CD8-positive, alpha-beta memory T cell (primary cell): ENCODE results near the gene CDK17. TPM values are rescaled to one million over a fixed set of nuclear protein-coding genes. Genes with fewer than 3 reads are reported as not detected.
A peak's percentile ranks its signal among the peaks of the same experiment; 100 is the strongest.
"Not testable (repeated sequence)": the region's sequence is repeated elsewhere in the genome, so short reads cannot be mapped to it uniquely, and the experiment has no call there.

Source experiments
- CTCF ChIA-PET: fragments of 350-600 bp; sonication (Branson Sonifier 250); formaldehyde crosslinking; loops from one replicate; lab custom pipeline; 2021; ENCODE audit warnings: antibody characterized with exemption; lab: Charles Lee
- POLR2A ChIA-PET: fragments of 350-600 bp; sonication (Branson Sonifier 250); formaldehyde crosslinking; loops from one replicate; lab custom pipeline; 2021; ENCODE audit warnings: antibody characterized with exemption; lab: Charles Lee
- DNase-seq, 5 donors: peaks; one replicate each; pipeline versions ENCODE4 v3.0.0 to v3.0.0-alpha.2; 2020 to 2022; ENCODE audit warnings: mixed read lengths in 1 of 5
- H3K27ac ChIP-seq: one replicate; pipeline ENCODE4 v1.7.0; 2013; ENCODE audit warnings: low read depth, mild to moderate bottlenecking, low read length, moderate library complexity
- H3K27me3 ChIP-seq: 2 replicates; pipeline ENCODE4 v1.7.0; 2013; ENCODE audit warnings: low read length, mild to moderate bottlenecking; ENCODE audit not compliant: insufficient read depth, poor library complexity, severe bottlenecking
- H3K36me3 ChIP-seq: 2 replicates; pipeline ENCODE4 v1.7.0; 2013; ENCODE audit warnings: mild to moderate bottlenecking, low read length, moderate library complexity; ENCODE audit not compliant: insufficient read depth
- H3K4me1 ChIP-seq: 2 replicates; pipeline ENCODE4 v1.7.0; 2013; ENCODE audit warnings: mild to moderate bottlenecking, low read length, moderate library complexity; ENCODE audit not compliant: insufficient read depth
- H3K4me3 ChIP-seq: 2 replicates; pipeline ENCODE4 v1.7.0; 2013; ENCODE audit warnings: mild to moderate bottlenecking, low read length
- H3K9me3 ChIP-seq: 2 replicates; pipeline ENCODE4 v1.7.0; 2013; ENCODE audit warnings: mild to moderate bottlenecking, low read length
- H3K27ac Mint-ChIP-seq, 8 donors: one replicate each; pipeline ENCODE4 v1.8.0; 2020 to 2021; ENCODE audit warnings: mixed read lengths in 8 of 8, mild to moderate bottlenecking in 6 of 8, inconsistent platforms in 3 of 8, moderate library complexity in 3 of 8
- H3K27me3 Mint-ChIP-seq, 2 donors: one replicate each; pipeline ENCODE4 v1.8.0; 2020 to 2021; ENCODE audit warnings: mixed read lengths in 2 of 2, mild to moderate bottlenecking in 1 of 2, moderate library complexity in 1 of 2
- H3K36me3 Mint-ChIP-seq, 3 donors: one replicate each; pipeline ENCODE4 v1.8.0; 2020 to 2021; ENCODE audit warnings: mixed read lengths in 3 of 3, inconsistent platforms in 1 of 3, mild to moderate bottlenecking in 1 of 3
- H3K4me1 Mint-ChIP-seq, 3 donors: one replicate each; pipeline ENCODE4 v1.8.0; 2020 to 2021; ENCODE audit warnings: mixed read lengths in 3 of 3, inconsistent platforms in 1 of 3, mild to moderate bottlenecking in 1 of 3
- H3K4me3 Mint-ChIP-seq, 7 donors: one replicate each; pipeline ENCODE4 v1.8.0; 2020 to 2021; ENCODE audit warnings: mixed read lengths in 7 of 7, mild to moderate bottlenecking in 6 of 7, moderate library complexity in 4 of 7, inconsistent platforms in 2 of 7
- H3K9me3 Mint-ChIP-seq, 5 donors: one replicate each; pipeline ENCODE4 v1.8.0; 2020 to 2022; ENCODE audit warnings: mixed read lengths in 5 of 5, mild to moderate bottlenecking in 3 of 5, moderate library complexity in 2 of 5, inconsistent platforms in 1 of 5
- polyA plus RNA-seq: library from polyadenylated mRNA; unstranded; fragments of 300-500 nt; fragmentation: Illumina TruSeq; gene quantifications from one replicate; pipeline ENCODE4 v1.2.3, GENCODE V29; 2021
- total RNA-seq, 2 experiments: library from RNA; stranded (reverse); gene quantifications; one replicate each; pipeline ENCODE4 v1.2.3, GENCODE V29; 2021

CDK17 gene
- total and polyA plus RNA-seq, 3 experiments from 2014 or later, result 34.6 to 40.0 (median 36.0) TPM

- H3K27me3 ChIP-seq, result no peaks in the 10 kb centered on the region
- ChIA-PET POLR2A (interaction anchor here (0.6 to 2.1 kb wide), 7 partner anchors 21 to 538 kb away, joined by 4 to 13 read pairs (median 4); no protein-coding TSS in a partner anchor), CTCF (interaction anchor here (1.1 to 5.1 kb wide), 18 partner anchors 8 to 183 kb away, joined by 3 to 35 read pairs (median 8); partner anchors contain the start of gene CFAP54)
- no peaks in the 10 kb centered on the region for H3K36me3 ChIP-seq
- H3K4me3 ChIP-seq, result peak overlapping the region; percentile 67
- Mint-ChIP-seq H3K9me3 (no peaks in the 10 kb centered on the region), H3K4me3 (peak overlapping the region; percentile 93 to 99 (median 96)), H3K27me3 (peaks cover 0 to 2% of the 10 kb centered on the region in 2 donors), H3K27ac (peak overlapping the region; percentile 95 to 99 (median 98)), H3K36me3 (peaks cover 0 to 29% (median 0%) of the 10 kb centered on the region in 3 donors), H3K4me1 (peaks cover 51 to 60% (median 51%) of the 10 kb centered on the region in 3 donors)
- peaks cover 38% of the 10 kb centered on the region for H3K4me1 ChIP-seq
- peak overlapping the region; percentile 94 for H3K27ac ChIP-seq
- no peak for DNase-seq
- H3K9me3 ChIP-seq, result no peaks in the 10 kb centered on the region
These were observed 1.7 kb downstream of the CDK17 start for GRCh38 chr12:96398424-96399119.

GRCh38 chr12:96397756-96398423 lies 2.3 kb downstream of the CDK17 start:
- Histone ChIP-seq H3K27ac (peak overlapping the region; percentile 94), H3K4me3 (peak overlapping the region; percentile 67), H3K9me3 (no peaks in the 10 kb centered on the region), H3K27me3 (no peaks in the 10 kb centered on the region), H3K36me3 (no peaks in the 10 kb centered on the region), H3K4me1 (peaks cover 42% of the 10 kb centered on the region)
- peaks cover 52 to 64% (median 54%) of the 10 kb centered on the region in 3 donors for H3K4me1 Mint-ChIP-seq
- no peaks in the 10 kb centered on the region for H3K9me3 Mint-ChIP-seq
- peak overlapping the region; percentile 93 to 99 (median 96) for H3K4me3 Mint-ChIP-seq
- CTCF ChIA-PET, result interaction anchor here (1.8 to 5.1 kb wide), 4 partner anchors 92 to 182 kb away, joined by 4 to 35 read pairs (median 30); partner anchors contain the start of gene CFAP54
- H3K27ac Mint-ChIP-seq, result peak overlapping the region; percentile 95 to 99 (median 98)
- peaks cover 0 to 2% of the 10 kb centered on the region in 2 donors for H3K27me3 Mint-ChIP-seq
- peaks cover 0 to 29% (median 0%) of the 10 kb centered on the region in 3 donors for H3K36me3 Mint-ChIP-seq
- DNase-seq, result no peak
- POLR2A ChIA-PET, result no interaction called here

- CTCF ChIA-PET, result interaction anchor here (5.1 kb wide), 1 partner anchor 120 kb away, joined by 31 read pairs; no protein-coding TSS in a partner anchor
- Mint-ChIP-seq H3K4me3 (peak overlapping the region in 6 of 7 donors; percentile 17 to 95 (median 54)), H3K36me3 (peaks cover 0 to 31% (median 1%) of the 10 kb centered on the region in 3 donors), H3K4me1 (peaks cover 59 to 72% (median 60%) of the 10 kb centered on the region in 3 donors), H3K9me3 (no peaks in the 10 kb centered on the region), H3K27ac (peak overlapping the region in 1 of 8 donors; percentile 98), H3K27me3 (peaks cover 0 to 2% of the 10 kb centered on the region in 2 donors)
- no peaks in the 10 kb centered on the region for H3K36me3 ChIP-seq
- no peaks in the 10 kb centered on the region for H3K27me3 ChIP-seq
- POLR2A ChIA-PET, result interaction anchor here (0.5 kb wide), 1 partner anchor 1171 kb away, joined by 13 read pairs; no protein-coding TSS in a partner anchor
- no peak for DNase-seq
- no peak overlapping the region for H3K4me3 ChIP-seq
- H3K9me3 ChIP-seq, result no peaks in the 10 kb centered on the region
- peaks cover 47% of the 10 kb centered on the region for H3K4me1 ChIP-seq
- no peak overlapping the region for H3K27ac ChIP-seq
These were observed 3.3 kb downstream of the CDK17 start for GRCh38 chr12:96396914-96397313.

- DNase-seq, result no peak
- Mint-ChIP-seq H3K27me3 (peaks cover 0 to 2% of the 10 kb centered on the region in 2 donors), H3K9me3 (no peaks in the 10 kb centered on the region), H3K4me1 (peaks cover 57 to 70% (median 60%) of the 10 kb centered on the region in 3 donors), H3K4me3 (peak overlapping the region in 2 of 7 donors; percentile 25 to 71), H3K36me3 (peaks cover 0 to 28% (median 3%) of the 10 kb centered on the region in 3 donors), H3K27ac (peak overlapping the region in 2 of 8 donors; percentile 23 to 70)
- no peak overlapping the region for H3K27ac ChIP-seq
- no peaks in the 10 kb centered on the region for H3K9me3 ChIP-seq
- no peaks in the 10 kb centered on the region for H3K36me3 ChIP-seq
- no peak overlapping the region for H3K4me3 ChIP-seq
- H3K4me1 ChIP-seq, result peaks cover 48% of the 10 kb centered on the region
- CTCF ChIA-PET, result interaction anchor here (5.1 kb wide), 1 partner anchor 121 kb away, joined by 31 read pairs; no protein-coding TSS in a partner anchor
- POLR2A ChIA-PET, result no interaction called here
- no peaks in the 10 kb centered on the region for H3K27me3 ChIP-seq
These were observed 4.0 kb downstream of the CDK17 start for GRCh38 chr12:96396209-96396608.

- Mint-ChIP-seq H3K4me1 (peaks cover 57 to 73% (median 62%) of the 10 kb centered on the region in 3 donors), H3K9me3 (no peaks in the 10 kb centered on the region), H3K27ac (peak overlapping the region in 1 of 8 donors; percentile 70), H3K36me3 (peaks cover 0 to 22% (median 3%) of the 10 kb centered on the region in 3 donors), H3K27me3 (peaks cover 0 to 1% of the 10 kb centered on the region in 2 donors), H3K4me3 (peak overlapping the region in 2 of 7 donors; percentile 3 to 71)
- no peaks in the 10 kb centered on the region for H3K36me3 ChIP-seq
- no peak for DNase-seq
- no peak overlapping the region for H3K27ac ChIP-seq
- no peak overlapping the region for H3K4me3 ChIP-seq
- ChIA-PET POLR2A (no interaction called here), CTCF (no interaction called here)
- no peaks in the 10 kb centered on the region for H3K9me3 ChIP-seq
- H3K4me1 ChIP-seq, result peaks cover 54% of the 10 kb centered on the region
- no peaks in the 10 kb centered on the region for H3K27me3 ChIP-seq
These were observed 5.0 kb downstream of the CDK17 start for GRCh38 chr12:96395236-96395635.

GRCh38 chr12:96393229-96393628 lies 7.0 kb downstream of the CDK17 start:
- H3K27ac ChIP-seq, H3K36me3 ChIP-seq, H3K27me3 ChIP-seq, H3K4me3 Mint-ChIP-seq, H3K27me3 Mint-ChIP-seq, H3K4me3 ChIP-seq, H3K9me3 ChIP-seq, H3K9me3 Mint-ChIP-seq, DNase-seq: not testable (repeated sequence)
- peak overlapping the region in 1 of 8 donors; percentile 24 for H3K27ac Mint-ChIP-seq
- POLR2A ChIA-PET, result interaction anchor here (0.6 kb wide), 1 partner anchor 50 kb away, joined by 4 read pairs; no protein-coding TSS in a partner anchor
- H3K4me1 ChIP-seq, result peaks cover 58% of the 10 kb centered on the region
- H3K4me1 Mint-ChIP-seq, result peaks cover 61 to 80% (median 72%) of the 10 kb centered on the region in 3 donors
- H3K36me3 Mint-ChIP-seq, result peaks cover 0 to 18% (median 5%) of the 10 kb centered on the region in 3 donors
- CTCF ChIA-PET, result interaction anchor here (1.3 kb wide), 1 partner anchor 19 kb away, joined by 4 read pairs; no protein-coding TSS in a partner anchor

GRCh38 chr12:96392397-96392796 lies 7.8 kb downstream of the CDK17 start:
- no peak overlapping the region for H3K27ac Mint-ChIP-seq

More at GRCh38 chr12:96392397-96392796, 7.8 kb downstream of the CDK17 start:
- ChIA-PET POLR2A (no interaction called here), CTCF (no interaction called here)
- Mint-ChIP-seq H3K9me3 (no peaks in the 10 kb centered on the region), H3K27me3 (peaks cover 0 to 2% of the 10 kb centered on the region in 2 donors), H3K4me1 (peaks cover 60 to 80% (median 70%) of the 10 kb centered on the region in 3 donors), H3K4me3 (peak overlapping the region in 3 of 7 donors; percentile 5 to 56 (median 49)), H3K36me3 (peaks cover 0 to 20% (median 5%) of the 10 kb centered on the region in 3 donors)
- Histone ChIP-seq H3K36me3 (no peaks in the 10 kb centered on the region), H3K27me3 (no peaks in the 10 kb centered on the region), H3K4me3 (no peak overlapping the region), H3K4me1 (peaks cover 50% of the 10 kb centered on the region), H3K27ac (no peak overlapping the region), H3K9me3 (no peaks in the 10 kb centered on the region)
- DNase-seq, result no peak
